ENCODE measurements around the gene QSOX1.

QSOX1 gene

DNA sequence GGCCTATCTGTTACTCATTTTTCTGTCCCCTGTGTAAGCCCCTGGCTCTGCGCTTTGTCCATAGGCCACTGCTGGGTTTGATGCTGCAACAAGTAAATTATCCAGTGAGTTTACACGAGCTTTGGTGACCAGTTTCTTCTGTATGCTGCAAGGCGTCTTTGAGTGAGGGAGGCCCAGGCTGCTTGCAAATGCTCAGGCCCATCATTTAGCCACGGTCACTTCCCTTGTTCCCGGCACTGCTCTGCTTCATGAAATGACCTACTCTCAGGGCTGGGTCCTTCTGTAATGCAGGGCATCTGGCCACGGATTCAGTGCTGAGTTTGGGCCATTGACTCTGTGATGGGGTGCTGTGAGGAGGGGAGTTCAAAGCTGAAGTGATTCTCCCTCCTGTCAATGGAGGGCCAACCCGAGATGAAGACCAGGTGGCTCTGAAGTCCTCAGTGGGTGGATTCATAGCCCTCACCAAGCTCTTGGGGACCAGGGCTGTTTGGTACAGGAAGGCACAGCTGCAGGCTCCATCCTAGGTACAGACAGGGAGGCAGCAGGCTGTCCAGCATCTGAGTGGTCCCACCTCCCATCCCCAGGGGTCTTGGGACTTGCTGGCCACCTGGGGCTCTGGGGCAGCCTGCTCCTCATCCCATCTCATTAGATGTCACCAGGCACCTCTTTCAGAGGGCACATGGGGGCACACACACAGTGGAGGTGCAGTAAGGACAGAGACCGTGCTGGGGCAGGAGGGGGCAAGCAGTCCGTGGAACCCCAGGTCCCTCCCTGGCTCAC is 97.0 kb downstream of the QSOX1 start:
- no peak for DNase-seq (ENCODE audit: low spot score)

- no peak for DNase-seq (ENCODE audit: low spot score)
These were observed 98.2 kb downstream of the QSOX1 start for GRCh38 chr1:180252638-180253536.
